H1 (cell line): ENCODE measurements around the gene OSTN. TPM values are rescaled to one million over a fixed set of nuclear protein-coding genes. Genes with fewer than 3 reads are reported as not detected.

Experiments used
- CREB1 ChIP-seq: IDR thresholded peaks from 2 replicates; pipeline ENCODE4 v1.6.1; 2012; ENCODE audit warnings: inconsistent platforms
- polyA plus RNA-seq, 7 experiments: library from polyadenylated mRNA; depleted of rRNA in 3 of 7; stranded (reverse) in 5 of 7; unstranded in 2 of 7; fragments of >200 nt in 5 of 7; fragments of 200-250 nt in 2 of 7; gene quantifications; 1 replicate in 5 of 7; 2 replicates in 1 of 7; 4 replicates in 1 of 7; pipeline versions ENCODE4 v1.2.1 to v1.2.3, GENCODE V29; 2011 to 2013; ENCODE audit warnings: missing spikeins in 2 of 7, mixed read lengths in 2 of 7
- total RNA-seq: library from RNA; stranded (reverse); fragmentation: NEBNext Ultra II Directional; extraction: Animal tissue kit (Norgen Biotek cat#: 25700); gene quantifications from 2 replicates; pipeline ENCODE4 v1.2.1, GENCODE V29; 2021

The OSTN gene
- total and polyA plus RNA-seq, 2 of the 8 experiments (the other 6 are each of a cell fraction or from before 2014, with no cell fraction given): not detected

- TF ChIP-seq CREB1: no peak
These were observed 84.4 kb downstream of the OSTN start (continued) for GRCh38 chr3:191283400-191283799.
